ENCODE measurements around the gene NFATC2. TPM values are rescaled to one million over a fixed set of nuclear protein-coding genes. Genes with fewer than 3 reads are reported as not detected.

The NFATC2 gene
- total and polyA plus RNA-seq, 2 of the 8 experiments (the other 6 are each of a cell fraction or from before 2014, with no cell fraction given), result 0.27 to 0.91 TPM

- no peak for TF ChIP-seq CHD7 (IDR thresholded peaks at IDR 0.05; ENCODE audit: insufficient replicate concordance, low read length)
- no peak for TF ChIP-seq SP1 (IDR thresholded peaks at IDR 0.05; ENCODE audit: low read depth, low read length)
These were observed 11.5 kb upstream of the NFATC2 start (continued) for GRCh38 chr20:51553897-51554486.
